Stimulated activated CD4-positive, alpha-beta T cell treated with anti-CD3 and anti-CD28 coated beads, Interleukin-4, amount 100 ng/mL, for 4 hours (primary cell): ENCODE data around the gene VAV3.

ENCODE experiments used
- DNase-seq, 2 experiments: peaks; one replicate each; pipeline ENCODE4 v3.0.0-alpha.2; 2020

VAV3 gene

DNA sequence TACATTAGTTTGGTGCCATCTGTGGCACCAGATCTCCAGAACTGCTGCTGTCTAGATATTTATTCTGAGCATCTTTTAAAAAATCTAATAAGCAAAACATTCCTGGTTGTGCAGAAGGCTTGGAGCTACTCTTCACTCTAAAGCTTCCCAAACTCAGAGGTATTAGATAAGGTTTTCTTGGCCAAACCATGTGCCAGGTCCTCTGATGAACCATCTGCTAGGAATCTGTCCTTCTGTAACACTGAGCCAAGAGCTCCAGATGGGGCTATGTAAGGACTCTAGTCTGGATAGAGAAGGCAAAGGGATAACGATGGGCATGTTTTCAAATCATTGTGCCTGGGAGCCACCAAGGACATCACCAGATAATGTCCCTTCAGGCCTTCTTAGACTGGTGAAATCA, 413.5 kb downstream of the VAV3 start:
- DNase-seq = no peak

DNA sequence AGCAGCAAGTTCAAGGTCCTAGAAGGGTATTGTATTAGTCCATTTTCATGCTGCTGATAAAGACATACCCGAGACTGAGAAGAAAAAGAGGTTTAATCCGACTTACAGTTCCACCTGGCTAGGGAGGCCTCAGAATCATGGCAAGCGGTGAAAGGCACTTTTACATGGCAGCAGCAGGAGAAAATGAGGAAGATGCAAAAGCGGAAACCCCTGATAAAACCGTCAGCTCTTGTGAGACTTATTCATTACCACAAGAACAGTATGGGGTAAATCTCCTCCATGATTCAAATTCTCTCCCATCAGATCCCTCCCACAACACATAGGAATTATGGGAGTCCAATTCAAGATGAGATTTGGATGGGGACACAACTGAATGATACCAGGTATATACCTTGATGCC, 414.6 kb downstream of the VAV3 start:
- no peak for DNase-seq

- DNase-seq = no peak
Measured at GRCh38 chr1:107549152-107549810, 415.7 kb downstream of the VAV3 start.

DNA sequence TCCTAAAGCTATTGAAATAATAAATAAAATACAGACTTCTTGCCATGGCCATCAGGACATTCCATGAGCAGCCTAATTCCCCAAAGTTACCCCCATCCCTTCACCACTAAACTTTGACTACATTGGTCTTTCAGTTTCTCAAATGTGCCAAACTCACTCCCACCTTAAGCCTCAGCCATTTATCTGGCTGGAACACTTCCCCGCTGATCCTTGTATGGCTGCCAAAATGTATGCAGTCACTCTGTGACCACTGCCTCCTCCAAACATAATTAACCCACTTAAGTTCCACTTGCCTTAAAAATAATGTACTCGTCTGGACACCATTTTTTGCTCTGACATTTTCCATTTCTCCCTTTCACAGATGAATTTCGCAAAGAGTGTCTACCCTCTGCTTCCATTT, 416.7 kb downstream of the VAV3 start:
- no peak for DNase-seq

DNA sequence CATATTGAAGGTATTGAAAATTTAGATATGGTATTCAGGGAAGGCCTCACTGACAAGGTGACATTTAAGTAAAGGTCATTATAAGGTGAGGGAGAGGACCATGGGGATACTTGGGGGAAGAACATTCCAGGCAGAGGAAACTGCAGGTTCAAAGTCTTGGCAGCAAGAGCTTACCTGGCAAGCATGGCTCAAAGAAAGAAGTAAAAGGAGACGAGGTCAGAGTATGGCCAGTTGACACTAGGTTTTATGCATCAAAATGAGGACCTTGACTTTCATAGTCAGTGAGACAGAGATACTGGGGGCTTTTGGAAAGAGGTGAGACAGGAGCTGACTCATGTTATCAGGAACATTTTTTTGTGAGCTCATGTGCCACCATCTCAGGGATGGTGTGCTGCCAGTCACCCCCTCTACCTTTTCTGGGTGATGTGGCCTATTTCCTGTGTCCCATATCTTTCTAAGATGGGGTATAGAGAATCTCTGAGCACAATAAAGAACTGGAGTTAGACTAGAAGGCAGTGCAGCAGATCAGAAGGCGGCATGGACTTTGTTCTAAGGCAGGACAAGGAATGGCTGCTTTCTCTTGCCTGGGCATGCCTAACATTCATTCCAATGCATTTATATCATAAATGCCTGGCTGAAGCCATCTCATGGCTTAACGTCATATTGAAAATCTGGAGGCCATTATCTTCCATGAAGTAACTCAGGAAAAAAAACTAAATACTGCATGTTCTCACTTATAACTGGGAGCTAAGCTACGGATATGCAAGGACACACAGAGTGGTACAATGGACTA, 417.4 kb downstream of the VAV3 start:
- no peak for DNase-seq

DNA sequence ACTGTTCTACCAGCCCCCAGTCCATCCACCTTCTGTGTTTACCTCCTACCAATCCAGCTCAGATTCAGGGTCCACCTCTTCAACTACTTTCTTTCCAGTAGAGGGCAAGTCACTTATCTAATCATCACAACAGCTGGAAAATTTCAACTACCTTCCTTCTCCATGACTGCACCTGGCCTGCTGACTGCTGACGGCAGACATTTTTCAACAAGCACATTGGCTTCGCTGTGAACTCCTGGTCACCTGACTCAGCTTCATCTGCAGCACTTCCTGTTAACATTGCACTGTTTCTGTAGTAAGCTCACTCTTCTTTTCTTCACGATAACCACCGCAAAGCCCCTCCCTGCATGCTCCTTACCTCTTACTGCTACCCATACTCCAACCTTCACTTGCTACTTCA, 418.4 kb downstream of the VAV3 start:
- DNase-seq = no peak

DNA sequence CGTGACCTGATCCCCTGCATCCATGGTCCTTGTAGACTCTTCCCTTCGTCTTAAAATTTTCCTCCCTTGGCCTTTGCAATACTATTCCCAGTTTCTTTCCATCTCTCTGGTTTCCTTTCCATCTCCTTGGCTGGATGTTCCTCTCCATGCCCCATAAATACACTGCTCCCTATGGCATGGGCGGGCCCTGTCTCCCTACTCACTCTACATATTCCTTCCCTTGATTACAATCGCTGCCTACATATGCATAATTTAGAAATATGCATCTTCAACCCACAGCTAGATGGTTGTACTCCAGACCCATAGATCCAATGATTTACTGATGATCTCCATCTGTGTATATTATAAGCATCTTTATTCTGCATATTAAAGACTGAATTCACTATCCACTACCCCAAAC, 419.1 kb downstream of the VAV3 start:
- DNase-seq = no peak

- no peak for DNase-seq
Measured at GRCh38 chr1:107545056-107545577, 419.9 kb downstream of the VAV3 start.

DNA sequence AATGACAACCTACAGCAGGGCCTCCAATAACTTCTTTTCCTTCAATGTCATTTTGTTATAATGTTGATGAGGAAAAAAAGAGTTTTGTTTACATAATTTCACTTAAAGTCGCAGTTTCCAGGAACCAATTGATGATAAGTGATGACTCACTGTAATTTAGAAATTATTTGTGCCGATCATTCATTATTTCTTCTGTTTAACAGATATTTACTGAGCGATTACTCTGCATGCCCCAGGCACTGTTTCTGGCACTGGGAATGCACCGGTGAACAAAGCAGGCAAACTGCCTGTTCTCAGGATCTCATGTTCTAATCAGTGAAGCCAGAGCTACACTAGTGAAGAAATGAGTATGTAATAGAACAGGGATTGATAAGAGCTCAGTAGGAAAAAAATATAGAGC, 420.7 kb downstream of the VAV3 start:
- no peak for DNase-seq

- DNase-seq = no peak
Measured at GRCh38 chr1:107541412-107541811, 423.6 kb downstream of the VAV3 start.

DNA sequence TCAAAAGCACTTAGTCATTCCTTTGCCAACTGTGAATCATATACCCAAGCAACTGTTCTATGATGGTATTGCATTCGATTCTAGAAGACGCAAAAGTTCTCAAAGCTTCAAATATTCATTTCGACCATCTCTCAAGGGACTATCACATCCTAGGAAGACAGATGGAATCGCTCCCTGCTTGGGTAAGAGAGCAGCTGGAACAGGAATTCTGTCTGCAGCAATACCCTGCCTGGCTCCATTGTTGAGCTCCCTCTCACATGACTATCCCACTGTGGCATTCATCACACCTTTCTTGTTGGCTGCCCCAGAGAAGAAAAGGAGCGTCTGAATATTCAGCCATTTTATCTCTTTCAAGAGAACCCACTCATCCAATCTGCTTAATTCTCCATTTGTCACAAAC, 426.5 kb downstream of the VAV3 start:
- DNase-seq = no peak

- DNase-seq = no peak
Measured at GRCh38 chr1:107536266-107536665, 428.7 kb downstream of the VAV3 start.

DNA sequence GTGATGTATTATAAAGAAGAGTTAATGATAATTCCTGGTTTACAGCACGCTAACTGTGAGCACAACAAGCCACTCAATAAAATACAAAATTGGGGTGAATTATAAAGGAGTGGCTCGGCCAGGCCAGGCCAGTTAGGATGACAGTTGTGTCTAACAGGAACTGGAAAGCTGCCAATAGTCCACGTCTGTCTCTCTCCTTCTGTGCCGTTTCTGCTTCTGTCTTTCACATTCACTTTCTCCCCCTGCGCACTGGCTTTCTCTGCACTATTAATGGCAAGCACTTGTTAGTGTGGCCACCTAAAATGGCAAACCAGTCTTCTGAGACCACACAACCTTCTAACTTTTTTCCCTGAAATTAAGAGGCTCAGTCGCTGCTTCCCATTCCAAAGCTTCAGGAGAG, 429.9 kb downstream of the VAV3 start:
- no peak for DNase-seq

- no peak for DNase-seq
Measured at GRCh38 chr1:107534632-107535031, 430.3 kb downstream of the VAV3 start.

- DNase-seq = no peak
Measured at GRCh38 chr1:107533436-107533835, 431.5 kb downstream of the VAV3 start.

DNA sequence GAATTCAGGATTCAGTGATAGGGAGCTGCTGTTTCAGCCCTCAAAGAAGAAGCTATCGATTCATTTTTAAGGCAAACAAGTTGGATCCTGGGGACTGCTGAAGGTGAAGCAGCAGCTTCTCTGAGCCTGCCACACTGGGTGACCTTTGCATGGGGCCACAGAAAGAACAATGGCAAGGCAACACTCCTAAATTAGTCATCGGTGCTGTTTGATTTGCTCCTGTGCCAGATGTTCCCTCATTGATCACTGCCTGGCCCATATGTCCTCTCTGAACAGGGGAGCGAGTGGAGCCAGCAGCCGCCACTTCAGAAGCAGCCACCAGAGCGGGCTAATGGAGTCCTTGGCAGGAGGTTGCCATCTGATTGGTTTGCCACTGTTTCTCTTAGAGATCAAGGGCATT, 432.7 kb downstream of the VAV3 start:
- no peak for DNase-seq

GRCh38 chr1:107531065-107531908, 433.7 kb downstream of the VAV3 start:
- no peak for DNase-seq

GRCh38 chr1:107530543-107530942, 434.4 kb downstream of the VAV3 start:
- DNase-seq = no peak

- no peak for DNase-seq
Measured at GRCh38 chr1:107529511-107530149, 435.4 kb downstream of the VAV3 start.

GRCh38 chr1:107526524-107527198, 438.3 kb downstream of the VAV3 start:
- DNase-seq = no peak

- no peak for DNase-seq
Measured at GRCh38 chr1:107525961-107526360, 439.0 kb downstream of the VAV3 start.

DNA sequence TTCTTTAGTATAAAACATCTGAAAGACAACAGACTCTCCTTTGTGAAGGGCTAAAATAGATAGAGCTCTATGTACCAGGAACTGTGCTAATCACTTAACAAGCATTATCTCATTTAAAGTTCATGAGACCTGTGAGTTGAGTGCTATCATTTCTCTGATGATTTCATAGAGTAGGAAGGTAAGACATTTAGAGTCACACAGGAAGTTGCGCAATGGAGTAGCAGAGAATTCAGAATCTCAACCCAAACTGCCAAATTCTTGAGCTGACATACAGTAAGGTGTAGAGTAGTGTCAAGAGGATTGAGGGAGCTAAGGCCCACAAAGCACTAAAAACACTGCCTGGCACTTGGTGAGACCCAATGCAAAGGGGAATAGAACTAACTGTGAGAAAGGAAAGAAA, 439.8 kb downstream of the VAV3 start:
- no peak for DNase-seq
